ENCODE measurements around the gene TSPEAR.

The TSPEAR gene

GRCh38 chr21:44480200-44481053, 230.9 kb downstream of the TSPEAR start:
- TF ChIP-seq CTCF (IDR thresholded peaks at IDR 0.05), result no peak

- TF ChIP-seq CTCF (IDR thresholded peaks at IDR 0.05), result peak; percentile 65
Observed at GRCh38 chr21:44479556-44480199, 231.7 kb downstream of the TSPEAR start.

- TF ChIP-seq CTCF (IDR thresholded peaks at IDR 0.05), result no peak
Observed at GRCh38 chr21:44478801-44479167, 232.6 kb downstream of the TSPEAR start.

- no peak for TF ChIP-seq CTCF (IDR thresholded peaks at IDR 0.05)
Observed at GRCh38 chr21:44478124-44478800, 233.1 kb downstream of the TSPEAR start.

- TF ChIP-seq CTCF (IDR thresholded peaks at IDR 0.05), result no peak
Observed at GRCh38 chr21:44477712-44478111, 233.7 kb downstream of the TSPEAR start.

GRCh38 chr21:44477131-44477530, 234.2 kb downstream of the TSPEAR start:
- TF ChIP-seq CTCF (IDR thresholded peaks at IDR 0.05), result no peak

- TF ChIP-seq CTCF (IDR thresholded peaks at IDR 0.05), result no peak
Observed at GRCh38 chr21:44475266-44475845, 236.0 kb downstream of the TSPEAR start.

All from LNCAP (cell line).